A549 (cell line): Measurements from ENCODE around the gene PSMA2.

Source experiments
- CTCF ChIP-seq: fragments of >200 bp; sonication (Bioruptor Twin); formaldehyde crosslinking; IDR thresholded peaks from 3 replicates; pipeline ENCODE4 v1.5.1; 2016
- EP300 ChIP-seq, 2 experiments: fragments of >200 bp; sonication (Bioruptor Twin); formaldehyde crosslinking; IDR thresholded peaks; 2 replicates in 1 of 2; 3 replicates in 1 of 2; pipeline ENCODE4 v1.6.1; 2016 to 2017
- NPAS2 ChIP-seq: fragments of 250-450 bp; sonication (Bioruptor Pico); IDR thresholded peaks from 2 replicates; pipeline ENCODE4 v1.8.0; 2022; ENCODE audit warnings: mild to moderate bottlenecking, moderate library complexity, borderline replicate concordance
- PBX3 ChIP-seq: IDR thresholded peaks from 2 replicates; pipeline ENCODE4 v1.6.1; 2012
- POLR2A ChIP-seq: IDR thresholded peaks from 2 replicates; pipeline ENCODE4 v1.6.1; 2012; ENCODE audit warnings: mild to moderate bottlenecking, low read length
- POLR2AphosphoS2 ChIP-seq: conservative IDR thresholded peaks from 2 replicates; pipeline ENCODE4 v1.6.1; 2012; ENCODE audit warnings: low read length, improper control_type of control experiment, inconsistent platforms
- RCOR1 ChIP-seq: fragments of 150-350 bp; IDR thresholded peaks from 2 replicates; pipeline ENCODE4 v1.6.1; 2014; ENCODE audit warnings: antibody characterized with exemption, low read length, low read depth
- REST ChIP-seq: fragments of 200-600 bp; sonication (generic); IDR thresholded peaks from 2 replicates; pipeline ENCODE4 v1.6.1; 2016; ENCODE audit warnings: antibody characterized with exemption, mild to moderate bottlenecking, moderate library complexity
- RFX5 ChIP-seq: fragments of 450-650 bp; IDR thresholded peaks from 2 replicates; pipeline ENCODE4 v1.7.1; 2014; ENCODE audit warnings: antibody characterized with exemption, mild to moderate bottlenecking, moderate library complexity

GRCh38 chr7:42931447-42931833, 534 bp downstream of the PSMA2 start:
- TF ChIP-seq CTCF (no peak), POLR2A (no peak), RCOR1 (no peak), POLR2AphosphoS2 (no peak), REST (no peak), PBX3 (no peak), EP300 (IDR thresholded peaks at IDR 0.05) (no peak), NPAS2 (no peak), RFX5 (no peak)
